Neural cell (in vitro differentiated cells): Measurements from ENCODE around the gene OAT.

Experiments
- EZH2 ChIP-seq: fragments of 200-600, 300-800 bp; shearing (Covaris generic), sonication (generic); IDR thresholded peaks from 2 replicates; pipeline ENCODE4 v1.6.1; 2014; ENCODE audit warnings: antibody characterized with exemption, low read length, borderline replicate concordance, mild to moderate bottlenecking; ENCODE audit not compliant: insufficient read depth, poor library complexity, severe bottlenecking
- MXI1 ChIP-seq: fragments of 450-650 bp; conservative IDR thresholded peaks from 2 replicates; pipeline ENCODE4 v1.6.1; 2014; ENCODE audit warnings: antibody characterized with exemption, mild to moderate bottlenecking; ENCODE audit not compliant: poor library complexity, severe bottlenecking
- POLR2AphosphoS5 ChIP-seq: IDR thresholded peaks from 2 replicates; pipeline ENCODE4 v1.6.1; 2012
- RAD21 ChIP-seq: fragments of 450-650 bp; conservative IDR thresholded peaks from 2 replicates; pipeline ENCODE4 v1.6.1; 2014; ENCODE audit warnings: antibody characterized with exemption, mild to moderate bottlenecking, moderate library complexity
- SMC3 ChIP-seq: fragments of 450-650 bp; conservative IDR thresholded peaks from 2 replicates; pipeline ENCODE4 v1.6.1; 2014; ENCODE audit warnings: antibody characterized with exemption, mild to moderate bottlenecking, moderate library complexity; ENCODE audit not compliant: poor library complexity
- TAF1 ChIP-seq: IDR thresholded peaks from 2 replicates; pipeline ENCODE4 v1.6.1; 2012; ENCODE audit warnings: low read depth
- TF ChIP-seq, protein P1 (sequence below): fragments of 450-650 bp; IDR thresholded peaks from 2 replicates; pipeline ENCODE4 v1.5.1; 2014; ENCODE audit warnings: antibody characterized with exemption, mild to moderate bottlenecking, moderate library complexity; ENCODE audit not compliant: poor library complexity, severe bottlenecking
- TF ChIP-seq, protein P2 (sequence below): IDR thresholded peaks from 2 replicates; pipeline ENCODE4 v1.6.1; 2012; ENCODE audit warnings: borderline replicate concordance

DNA sequence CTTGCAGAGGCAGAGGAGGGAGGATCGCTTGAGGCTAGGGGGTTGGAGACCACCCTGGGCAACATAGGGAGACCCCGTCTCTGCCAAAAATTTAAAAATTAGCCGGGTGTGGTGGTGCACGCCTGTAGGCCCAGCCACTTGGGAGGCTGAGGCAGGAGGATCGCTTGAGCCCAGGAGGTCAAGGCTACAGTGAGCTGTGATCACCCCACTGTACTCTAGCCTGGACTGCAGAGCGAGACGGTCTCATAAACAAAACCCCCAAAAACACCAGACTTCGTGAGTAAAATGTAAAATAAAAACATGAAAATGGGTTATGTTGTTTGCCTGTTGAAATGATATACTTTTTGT lies 43.6 kb upstream of the OAT start:
- TF ChIP-seq SMC3 (no peak), TAF1 (no peak), MXI1 (no peak), EZH2 (no peak), POLR2AphosphoS5 (no peak), RAD21 (no peak)
- TF ChIP-seq, protein P1, sequence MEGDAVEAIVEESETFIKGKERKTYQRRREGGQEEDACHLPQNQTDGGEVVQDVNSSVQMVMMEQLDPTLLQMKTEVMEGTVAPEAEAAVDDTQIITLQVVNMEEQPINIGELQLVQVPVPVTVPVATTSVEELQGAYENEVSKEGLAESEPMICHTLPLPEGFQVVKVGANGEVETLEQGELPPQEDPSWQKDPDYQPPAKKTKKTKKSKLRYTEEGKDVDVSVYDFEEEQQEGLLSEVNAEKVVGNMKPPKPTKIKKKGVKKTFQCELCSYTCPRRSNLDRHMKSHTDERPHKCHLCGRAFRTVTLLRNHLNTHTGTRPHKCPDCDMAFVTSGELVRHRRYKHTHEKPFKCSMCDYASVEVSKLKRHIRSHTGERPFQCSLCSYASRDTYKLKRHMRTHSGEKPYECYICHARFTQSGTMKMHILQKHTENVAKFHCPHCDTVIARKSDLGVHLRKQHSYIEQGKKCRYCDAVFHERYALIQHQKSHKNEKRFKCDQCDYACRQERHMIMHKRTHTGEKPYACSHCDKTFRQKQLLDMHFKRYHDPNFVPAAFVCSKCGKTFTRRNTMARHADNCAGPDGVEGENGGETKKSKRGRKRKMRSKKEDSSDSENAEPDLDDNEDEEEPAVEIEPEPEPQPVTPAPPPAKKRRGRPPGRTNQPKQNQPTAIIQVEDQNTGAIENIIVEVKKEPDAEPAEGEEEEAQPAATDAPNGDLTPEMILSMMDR, result no peak
- TF ChIP-seq, protein P2, sequence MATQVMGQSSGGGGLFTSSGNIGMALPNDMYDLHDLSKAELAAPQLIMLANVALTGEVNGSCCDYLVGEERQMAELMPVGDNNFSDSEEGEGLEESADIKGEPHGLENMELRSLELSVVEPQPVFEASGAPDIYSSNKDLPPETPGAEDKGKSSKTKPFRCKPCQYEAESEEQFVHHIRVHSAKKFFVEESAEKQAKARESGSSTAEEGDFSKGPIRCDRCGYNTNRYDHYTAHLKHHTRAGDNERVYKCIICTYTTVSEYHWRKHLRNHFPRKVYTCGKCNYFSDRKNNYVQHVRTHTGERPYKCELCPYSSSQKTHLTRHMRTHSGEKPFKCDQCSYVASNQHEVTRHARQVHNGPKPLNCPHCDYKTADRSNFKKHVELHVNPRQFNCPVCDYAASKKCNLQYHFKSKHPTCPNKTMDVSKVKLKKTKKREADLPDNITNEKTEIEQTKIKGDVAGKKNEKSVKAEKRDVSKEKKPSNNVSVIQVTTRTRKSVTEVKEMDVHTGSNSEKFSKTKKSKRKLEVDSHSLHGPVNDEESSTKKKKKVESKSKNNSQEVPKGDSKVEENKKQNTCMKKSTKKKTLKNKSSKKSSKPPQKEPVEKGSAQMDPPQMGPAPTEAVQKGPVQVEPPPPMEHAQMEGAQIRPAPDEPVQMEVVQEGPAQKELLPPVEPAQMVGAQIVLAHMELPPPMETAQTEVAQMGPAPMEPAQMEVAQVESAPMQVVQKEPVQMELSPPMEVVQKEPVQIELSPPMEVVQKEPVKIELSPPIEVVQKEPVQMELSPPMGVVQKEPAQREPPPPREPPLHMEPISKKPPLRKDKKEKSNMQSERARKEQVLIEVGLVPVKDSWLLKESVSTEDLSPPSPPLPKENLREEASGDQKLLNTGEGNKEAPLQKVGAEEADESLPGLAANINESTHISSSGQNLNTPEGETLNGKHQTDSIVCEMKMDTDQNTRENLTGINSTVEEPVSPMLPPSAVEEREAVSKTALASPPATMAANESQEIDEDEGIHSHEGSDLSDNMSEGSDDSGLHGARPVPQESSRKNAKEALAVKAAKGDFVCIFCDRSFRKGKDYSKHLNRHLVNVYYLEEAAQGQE, result no peak
